IMR-90 (cell line): ENCODE results near the gene LAMA3. TPM values are rescaled to one million over a fixed set of nuclear protein-coding genes. Genes with fewer than 3 reads are reported as not detected.
A peak's percentile ranks its signal among the peaks of the same experiment; 100 is the strongest.

Experiments used
- ATAC-seq: fragments of 200-7000 bp; cut with Tn5 transposase; 2 replicates; pipeline ENCODE4 v1.9.1; 2020; ENCODE audit warnings: low read depth, mild to moderate bottlenecking, moderate library complexity
- BruUV-seq: library from RNA; stranded (reverse); fragments of 400-500 nt; replicated peaks from 2 replicates; lab custom pipeline; 2021; lab: Mats Ljungman, UMichigan
- CTCF ChIA-PET: fragments of 300-600 bp; formaldehyde crosslinking; extraction: SDS; loops from one replicate; lab custom pipeline; 2021; ENCODE audit warnings: antibody characterized with exemption; lab: Yijun Ruan, JAX
- POLR2A ChIA-PET: fragments of 300-600 bp; sonication (Branson Sonifier 250); formaldehyde crosslinking; loops from one replicate; lab custom pipeline; 2022; ENCODE audit warnings: antibody characterized with exemption; ENCODE audit not compliant: unreplicated experiment; lab: Charles Lee
- DNase-seq: peaks from one replicate; pipeline ENCODE4 v3.0.0; 2013
- H2AFZ ChIP-seq: replicated peaks from 2 replicates; pipeline ENCODE3; 2013; ENCODE audit warnings: low read length, mild to moderate bottlenecking; ENCODE audit not compliant: poor library complexity
- H2AK5ac ChIP-seq: 2 replicates; pipeline ENCODE4 v1.6.1; 2013; ENCODE audit warnings: low read depth, low read length, inconsistent platforms
- H2AK9ac ChIP-seq: replicated peaks from 2 replicates; pipeline ENCODE3; 2013; ENCODE audit warnings: mild to moderate bottlenecking, low read depth, low read length, moderate library complexity; ENCODE audit not compliant: poor library complexity
- H2BK120ac ChIP-seq: 2 replicates; pipeline ENCODE4 v1.6.1; 2013; ENCODE audit warnings: low read depth, low read length, inconsistent platforms
- H2BK15ac ChIP-seq: 3 replicates; pipeline ENCODE4 v1.6.1; 2013; ENCODE audit warnings: low read depth, low read length, inconsistent platforms
- H2BK20ac ChIP-seq: 2 replicates; pipeline ENCODE4 v1.6.1; 2013; ENCODE audit warnings: low read depth, mild to moderate bottlenecking, inconsistent platforms, low read length, moderate library complexity
- H2BK5ac ChIP-seq: 2 replicates; pipeline ENCODE4 v1.6.1; 2013; ENCODE audit warnings: mild to moderate bottlenecking, low read depth, low read length, inconsistent platforms; ENCODE audit not compliant: poor library complexity, severe bottlenecking
- H3K14ac ChIP-seq: replicated peaks from 2 replicates; pipeline ENCODE4 v1.6.1; 2013; ENCODE audit warnings: low read depth, low read length, inconsistent platforms
- H3K18ac ChIP-seq: 2 replicates; pipeline ENCODE4 v1.6.1; 2013; ENCODE audit warnings: low read depth, low read length, control low read depth
- H3K23ac ChIP-seq: 2 replicates; pipeline ENCODE4 v1.6.1; 2013; ENCODE audit warnings: low read depth, low read length, inconsistent platforms
- H3K27ac ChIP-seq: 2 replicates; pipeline ENCODE4 v1.5.1; 2013; ENCODE audit warnings: mild to moderate bottlenecking, control low read depth, low read length; ENCODE audit not compliant: insufficient read depth
- H3K27me3 ChIP-seq: 2 replicates; pipeline ENCODE4 v1.6.1; 2013; ENCODE audit warnings: low read length; ENCODE audit not compliant: control insufficient read depth, insufficient read depth
- H3K36me3 ChIP-seq: 2 replicates; pipeline ENCODE4 v1.6.1; 2013; ENCODE audit warnings: low read length, mixed read lengths; ENCODE audit not compliant: control insufficient read depth, insufficient read depth
- H3K4ac ChIP-seq: 2 replicates; pipeline ENCODE4 v1.6.1; 2013; ENCODE audit warnings: low read depth, low read length, inconsistent platforms
- H3K4me1 ChIP-seq: 2 replicates; pipeline ENCODE4 v1.6.1; 2013; ENCODE audit warnings: low read length, mixed read lengths; ENCODE audit not compliant: control insufficient read depth, insufficient read depth
- H3K4me2 ChIP-seq: 2 replicates; pipeline ENCODE4 v1.6.1; 2013; ENCODE audit warnings: low read depth, mild to moderate bottlenecking, control low read depth, low read length, moderate library complexity
- H3K4me3 ChIP-seq: 2 replicates; pipeline ENCODE4 v1.5.1; 2013; ENCODE audit warnings: low read depth, mild to moderate bottlenecking, control low read depth, low read length, moderate library complexity; ENCODE audit not compliant: insufficient read depth
- H3K56ac ChIP-seq: 2 replicates; pipeline ENCODE4 v1.6.1; 2013; ENCODE audit warnings: low read length, inconsistent platforms; ENCODE audit not compliant: insufficient read depth; ENCODE audit errors: extremely low read depth
- H3K79me1 ChIP-seq, 2 experiments: 2 replicates each; pipeline ENCODE4 v1.6.1; 2013; ENCODE audit warnings: low read length in 2 of 2, inconsistent platforms in 1 of 2, low read depth in 1 of 2
- H3K9ac ChIP-seq: 2 replicates; pipeline ENCODE4 v1.6.1; 2013; ENCODE audit warnings: low read depth, low read length, control low read depth
- H3K9me1 ChIP-seq: 2 replicates; pipeline ENCODE4 v1.6.1; 2013; ENCODE audit warnings: low read length, inconsistent platforms; ENCODE audit not compliant: insufficient read depth
- H3K9me3 ChIP-seq: 2 replicates; pipeline ENCODE4 v1.6.1; 2013; ENCODE audit warnings: low read length; ENCODE audit not compliant: control insufficient read depth, insufficient read depth
- H4K20me1 ChIP-seq: 2 replicates; pipeline ENCODE4 v1.6.1; 2013; ENCODE audit warnings: low read length, inconsistent platforms; ENCODE audit not compliant: insufficient read depth
- H4K5ac ChIP-seq: 2 replicates; pipeline ENCODE4 v1.6.1; 2013; ENCODE audit warnings: mild to moderate bottlenecking, low read depth, low read length, control low read depth
- H4K8ac ChIP-seq, 2 experiments: 2 replicates each; pipeline ENCODE4 v1.6.1; 2013; ENCODE audit warnings: low read depth in 2 of 2, low read length in 2 of 2, control low read depth in 1 of 2, inconsistent platforms in 1 of 2
- H4K91ac ChIP-seq: 2 replicates; pipeline ENCODE4 v1.6.1; 2013; ENCODE audit warnings: low read depth, low read length, inconsistent platforms; ENCODE audit not compliant: insufficient read depth
- CEBPB ChIP-seq: IDR thresholded peaks from 2 replicates; pipeline ENCODE4 v1.6.1; 2012; ENCODE audit warnings: low read depth, low read length, improper control_type of control experiment
- CHD1 ChIP-seq: IDR thresholded peaks from 2 replicates; pipeline ENCODE4 v1.6.1; 2012; ENCODE audit warnings: low read depth, low read length, improper control_type of control experiment
- FOS ChIP-seq: fragments of 150-350 bp; IDR thresholded peaks from 2 replicates; pipeline ENCODE4 v1.6.1; 2016; ENCODE audit warnings: low read depth, low read length
- MAFK ChIP-seq: IDR thresholded peaks from 2 replicates; pipeline ENCODE4 v1.6.1; 2012; ENCODE audit warnings: low read depth, low read length, improper control_type of control experiment
- MAZ ChIP-seq: IDR thresholded peaks from 2 replicates; pipeline ENCODE4 v1.6.1; 2012; ENCODE audit warnings: low read depth, mild to moderate bottlenecking, low read length, improper control_type of control experiment, moderate library complexity, borderline replicate concordance
- MXI1 ChIP-seq: IDR thresholded peaks from 2 replicates; pipeline ENCODE4 v1.6.1; 2012; ENCODE audit warnings: low read depth, mild to moderate bottlenecking, low read length, moderate library complexity, borderline replicate concordance
- NFE2L2 ChIP-seq: fragments of 150-350 bp; IDR thresholded peaks from 2 replicates; pipeline ENCODE4 v1.6.1; 2016; ENCODE audit warnings: low read depth, mild to moderate bottlenecking, low read length
- POLR2A ChIP-seq: IDR thresholded peaks from 2 replicates; pipeline ENCODE4 v1.6.1; 2012; ENCODE audit warnings: mild to moderate bottlenecking, low read depth, low read length
- RAD21 ChIP-seq: IDR thresholded peaks from 2 replicates; pipeline ENCODE4 v1.6.1; 2012; ENCODE audit warnings: low read length, improper control_type of control experiment
- RCOR1 ChIP-seq: IDR thresholded peaks from 2 replicates; pipeline ENCODE4 v1.6.1; 2012; ENCODE audit warnings: mild to moderate bottlenecking, low read length, improper control_type of control experiment; ENCODE audit not compliant: insufficient replicate concordance
- RFX5 ChIP-seq: IDR thresholded peaks from 2 replicates; pipeline ENCODE4 v1.8.0; 2012; ENCODE audit warnings: low read depth, mild to moderate bottlenecking, low read length, moderate library complexity
- SMC3 ChIP-seq: fragments of 150-350 bp; IDR thresholded peaks from 2 replicates; pipeline ENCODE4 v1.6.1; 2016; ENCODE audit warnings: low read depth, mild to moderate bottlenecking, antibody characterized with exemption, low read length, moderate library complexity
- WGBS, 2 experiments: methylation state at CpG; one replicate each; pipeline versions ENCODE4 v1.1.5 to v1.1.7; 2013; ENCODE audit warnings: missing lambda C conversion rate in 2 of 2; ENCODE audit not compliant: insufficient read length in 1 of 2; ENCODE audit errors: extremely low coverage in 2 of 2; 5-methylcytosine and 5-hydroxymethylcytosine counted together
- dilution Hi-C: fragments of 300-500 bp; cut with HindIII; formaldehyde crosslinking; loops from one replicate; pipeline ENCODE4 v1.14.3; 2018; ENCODE audit warnings: low sequenced_read_pairs; ENCODE audit not compliant: unreplicated experiment
- in situ Hi-C: fragments of 300-500 bp; cut with MboI; formaldehyde crosslinking; loops from 3 replicates; pipeline ENCODE4 v1.14.3; 2019; ENCODE audit warnings: low sequenced_read_pairs, inconsistent platforms, mixed read lengths
- intact Hi-C: fragments of 100-400 bp; cut with micrococcal nuclease; formaldehyde crosslinking; loops from 2 replicates; pipeline ENCODE4 v1.10.0; 2022
- polyA plus RNA-seq, 3 experiments: library from polyadenylated mRNA; depleted of rRNA; stranded (reverse); fragments of >200 nt; gene quantifications; 2 replicates each; pipeline ENCODE4 v1.2.3, GENCODE V29; 2012; ENCODE audit warnings: low replicate concordance in 1 of 3
- total RNA-seq: library from RNA; depleted of rRNA; stranded (reverse); fragments of >200 nt; gene quantifications from 2 replicates; pipeline ENCODE4 v1.2.3, GENCODE V29; 2012
- TF ChIP-seq, protein P1 (sequence below): conservative IDR thresholded peaks from 2 replicates; pipeline ENCODE4 v1.5.1; 2012; ENCODE audit warnings: mild to moderate bottlenecking, low read depth, low read length, improper control_type of control experiment
- TF ChIP-seq, protein P2 (sequence below): fragments of 150-350 bp; IDR thresholded peaks from 2 replicates; pipeline ENCODE4 v1.6.1; 2017; ENCODE audit warnings: mild to moderate bottlenecking, antibody characterized with exemption, low read length, low read depth

Gene LAMA3
- total and polyA plus RNA-seq, 2 of the 4 experiments (the other 2 are of a cell fraction), result 0.18 to 0.19 TPM

DNA sequence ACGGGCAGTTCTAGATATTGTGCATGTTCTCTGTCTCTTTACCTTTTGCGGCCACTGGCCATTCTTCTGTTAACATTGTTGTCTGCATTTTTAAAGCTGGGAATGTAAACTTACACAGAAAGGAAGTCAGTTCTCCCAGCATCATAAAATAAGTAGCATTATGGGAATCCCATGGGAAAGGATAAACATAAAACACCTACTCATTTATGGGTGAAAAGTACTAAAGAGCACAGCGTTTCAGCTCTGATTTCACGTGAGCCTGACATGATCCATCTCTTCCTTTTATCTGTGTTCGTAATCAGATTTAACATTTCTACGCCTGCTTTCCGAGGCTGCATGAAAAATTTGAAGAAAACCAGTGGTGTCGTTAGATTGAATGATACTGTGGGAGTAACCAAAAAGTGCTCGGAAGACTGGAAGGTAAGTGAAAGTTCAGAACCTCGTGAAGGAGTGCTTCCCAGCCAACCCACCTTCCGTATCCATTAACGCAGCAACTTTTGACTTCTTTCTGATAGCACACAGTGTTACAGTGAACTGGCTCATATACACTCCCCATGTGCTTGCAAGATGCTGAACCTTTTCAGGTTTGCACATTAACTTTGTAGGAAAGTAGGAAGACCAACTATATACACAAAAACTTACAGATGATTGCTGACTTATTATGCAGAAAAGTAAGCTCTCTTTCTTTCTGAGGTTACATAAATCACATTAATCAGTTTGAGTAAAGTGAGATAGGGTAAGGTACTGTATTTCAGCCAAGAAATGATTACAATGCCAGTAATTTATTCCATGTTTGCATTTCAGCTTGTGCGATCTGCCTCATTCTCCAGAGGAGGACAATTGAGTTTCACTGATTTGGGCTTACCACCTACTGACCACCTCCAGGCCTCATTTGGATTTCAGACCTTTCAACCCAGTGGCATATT, 238.8 kb downstream of the LAMA3 start:
- no peak overlapping the region for H2BK5ac ChIP-seq
- H3K9ac ChIP-seq, result no peak overlapping the region
- no peak overlapping the region for H2AK5ac ChIP-seq
- H2BK120ac ChIP-seq, result peak overlapping the region; percentile 12
- in situ Hi-C loops, result no loop called here
- H3K4ac ChIP-seq, result no peak overlapping the region
- H3K79me1 ChIP-seq, result no peaks in the 10 kb centered on the region
- H2AK9ac ChIP-seq, result no peak overlapping the region
- ATAC-seq, result 0 out of 2 replicates have a peak, but pooled peaks have one; percentile 9
- ChIA-PET POLR2A (no interaction called here), CTCF (interaction anchor here (0.6 to 1.8 kb wide), 3 partner anchors 10 to 55 kb away, joined by 3 to 5 read pairs (median 3); no protein-coding TSS in a partner anchor)
- H4K8ac ChIP-seq, result no peak overlapping the region
- H3K4me1 ChIP-seq, result peaks cover 7% of the 10 kb centered on the region
- H3K14ac ChIP-seq, result 0 out of 2 replicates have a peak overlapping the region, but pooled peaks have one; percentile 12
- no CpG with 5 or more reads among the region's 13 CpGs for WGBS, 2 experiments
- H2BK15ac ChIP-seq, result no peak overlapping the region
- H2BK20ac ChIP-seq, result no peak overlapping the region; the same call in 1 of the 2 replicates
- H2AFZ ChIP-seq, result no peak overlapping the region
- peak overlapping the region; percentile 55; the same call in 1 of the 2 replicates for H3K4me2 ChIP-seq
- peak overlapping the region; percentile 66 for H3K18ac ChIP-seq
- no peak overlapping the region for H4K5ac ChIP-seq
- dilution Hi-C loops, result no loop called here
- no peaks in the 10 kb centered on the region for H3K9me1 ChIP-seq
- no peak overlapping the region for H3K27ac ChIP-seq
- H3K4me3 ChIP-seq, result no peak overlapping the region
- H4K91ac ChIP-seq, result peak overlapping the region; percentile 51
- H3K23ac ChIP-seq, result no peak overlapping the region
- H3K36me3 ChIP-seq, result no peaks in the 10 kb centered on the region
- peak; percentile 27 for DNase-seq
- H3K56ac ChIP-seq, result no peak overlapping the region
- no peaks in the 10 kb centered on the region for H4K20me1 ChIP-seq
- H3K9me3 ChIP-seq, result no peaks in the 10 kb centered on the region
- H3K27me3 ChIP-seq, result no peaks in the 10 kb centered on the region
- BruUV-seq, result no TSS peak
- intact Hi-C loops, result loop anchor here (5.0 kb wide), 2 partner anchors 64 to 84 kb away; partner anchors contain the start of gene TTC39C
- no peak for TF ChIP-seq NFE2L2
- no peak for TF ChIP-seq MAFK
- no peak for TF ChIP-seq CEBPB
- TF ChIP-seq RFX5, result no peak
- no peak for TF ChIP-seq FOS
- TF ChIP-seq CHD1, result no peak
- no peak for TF ChIP-seq RAD21
- no peak for TF ChIP-seq SMC3
- TF ChIP-seq, protein P1, sequence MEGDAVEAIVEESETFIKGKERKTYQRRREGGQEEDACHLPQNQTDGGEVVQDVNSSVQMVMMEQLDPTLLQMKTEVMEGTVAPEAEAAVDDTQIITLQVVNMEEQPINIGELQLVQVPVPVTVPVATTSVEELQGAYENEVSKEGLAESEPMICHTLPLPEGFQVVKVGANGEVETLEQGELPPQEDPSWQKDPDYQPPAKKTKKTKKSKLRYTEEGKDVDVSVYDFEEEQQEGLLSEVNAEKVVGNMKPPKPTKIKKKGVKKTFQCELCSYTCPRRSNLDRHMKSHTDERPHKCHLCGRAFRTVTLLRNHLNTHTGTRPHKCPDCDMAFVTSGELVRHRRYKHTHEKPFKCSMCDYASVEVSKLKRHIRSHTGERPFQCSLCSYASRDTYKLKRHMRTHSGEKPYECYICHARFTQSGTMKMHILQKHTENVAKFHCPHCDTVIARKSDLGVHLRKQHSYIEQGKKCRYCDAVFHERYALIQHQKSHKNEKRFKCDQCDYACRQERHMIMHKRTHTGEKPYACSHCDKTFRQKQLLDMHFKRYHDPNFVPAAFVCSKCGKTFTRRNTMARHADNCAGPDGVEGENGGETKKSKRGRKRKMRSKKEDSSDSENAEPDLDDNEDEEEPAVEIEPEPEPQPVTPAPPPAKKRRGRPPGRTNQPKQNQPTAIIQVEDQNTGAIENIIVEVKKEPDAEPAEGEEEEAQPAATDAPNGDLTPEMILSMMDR, result no peak
- TF ChIP-seq POLR2A, result no peak
- TF ChIP-seq RCOR1, result no peak
- TF ChIP-seq MXI1, result no peak
- TF ChIP-seq, protein P2, sequence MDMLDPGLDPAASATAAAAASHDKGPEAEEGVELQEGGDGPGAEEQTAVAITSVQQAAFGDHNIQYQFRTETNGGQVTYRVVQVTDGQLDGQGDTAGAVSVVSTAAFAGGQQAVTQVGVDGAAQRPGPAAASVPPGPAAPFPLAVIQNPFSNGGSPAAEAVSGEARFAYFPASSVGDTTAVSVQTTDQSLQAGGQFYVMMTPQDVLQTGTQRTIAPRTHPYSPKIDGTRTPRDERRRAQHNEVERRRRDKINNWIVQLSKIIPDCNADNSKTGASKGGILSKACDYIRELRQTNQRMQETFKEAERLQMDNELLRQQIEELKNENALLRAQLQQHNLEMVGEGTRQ, result no peak
- TF ChIP-seq MAZ, result no peak
